Measurements from ENCODE around the gene GLT1D1. TPM values are rescaled to one million over a fixed set of nuclear protein-coding genes. Genes with fewer than 3 reads are reported as not detected.
"Not testable (repeated sequence)": the region's sequence is repeated elsewhere in the genome, so short reads cannot be mapped to it uniquely, and the experiment has no call there.

Gene GLT1D1
- total RNA-seq, 2 donors from 2014 or later: 0.14 to 0.21 TPM

- ATAC-seq (no peak), DNase-seq (ENCODE audit: low spot score) (no peak)
- Mint-ChIP-seq H3K36me3 (no peaks in the 10 kb centered on the region), H3K4me3 (no peak overlapping the region), H3K27me3 (no peaks in the 10 kb centered on the region), H3K9me3 (no peaks in the 10 kb centered on the region), H3K4me1 (ENCODE audit: low read depth in 2 of 2) (peaks cover 22 to 31% of the 10 kb centered on the region in 2 donors), H3K27ac (peak overlapping the region in 1 of 2 donors; percentile 72)
Measured at GRCh38 chr12:128827724-128828123, 25.6 kb upstream of the GLT1D1 start.

- Mint-ChIP-seq H3K4me1 (ENCODE audit: low read depth in 2 of 2) (peaks cover 17 to 29% of the 10 kb centered on the region in 2 donors), H3K36me3 (no peaks in the 10 kb centered on the region), H3K9me3 (no peaks in the 10 kb centered on the region), H3K27ac (peak overlapping the region; percentile 70 to 72), H3K4me3 (peak overlapping the region; percentile 67), H3K27me3 (no peaks in the 10 kb centered on the region)
- ATAC-seq (peak; percentile 77 to 89), DNase-seq (ENCODE audit: low spot score) (no peak)
Measured at GRCh38 chr12:128829861-128830504, 23.3 kb upstream of the GLT1D1 start.

GRCh38 chr12:128830505-128830893 lies 22.8 kb upstream of the GLT1D1 start:
- peak; percentile 68 to 69 for ATAC-seq
- Mint-ChIP-seq H3K4me1 (ENCODE audit: low read depth in 2 of 2) (peaks cover 16 to 28% of the 10 kb centered on the region in 2 donors), H3K36me3 (no peaks in the 10 kb centered on the region), H3K27ac (peak overlapping the region; percentile 70 to 72), H3K27me3 (no peaks in the 10 kb centered on the region), H3K4me3 (peak overlapping the region; percentile 67), H3K9me3 (no peaks in the 10 kb centered on the region)
- DNase-seq (ENCODE audit: low spot score): no peak

- H3K4me1 Mint-ChIP-seq (ENCODE audit: low read depth in 2 of 2): peaks cover 16 to 21% of the 10 kb centered on the region in 2 donors
- DNase-seq (ENCODE audit: low spot score): peak; percentile 15
Measured at GRCh38 chr12:128833418-128833817, 19.9 kb upstream of the GLT1D1 start.

DNA sequence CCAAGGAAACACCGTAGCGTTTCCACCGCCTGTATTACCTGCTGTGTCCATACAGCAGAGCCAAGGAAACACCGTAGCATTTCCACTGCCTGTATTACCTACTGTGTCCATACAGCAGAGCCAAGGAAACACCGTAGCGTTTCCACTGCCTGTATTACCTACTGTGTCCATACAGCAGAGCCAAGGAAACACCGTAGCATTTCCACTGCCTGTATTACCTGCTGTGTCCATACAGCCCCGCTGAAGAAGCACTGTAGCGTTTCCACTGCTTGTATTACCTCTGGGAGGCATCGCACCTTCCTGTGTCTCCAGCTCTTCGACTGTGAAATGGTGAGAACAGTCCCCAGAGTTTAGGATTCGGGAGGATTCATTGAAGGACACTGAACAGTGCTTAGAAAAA lies 13.4 kb upstream of the GLT1D1 start:
- DNase-seq (ENCODE audit: low spot score): peak; percentile 10
- H3K4me3 Mint-ChIP-seq, H3K9me3 Mint-ChIP-seq, ATAC-seq, H3K36me3 Mint-ChIP-seq, H3K27me3 Mint-ChIP-seq, H3K27ac Mint-ChIP-seq: not testable (repeated sequence)
- H3K4me1 Mint-ChIP-seq (ENCODE audit: low read depth in 2 of 2): peaks cover 11 to 17% of the 10 kb centered on the region in 2 donors

More at GRCh38 chr12:128833418-128833817, 19.9 kb upstream of the GLT1D1 start:
- no peaks in the 10 kb centered on the region for H3K36me3 Mint-ChIP-seq
- no peak for ATAC-seq
- no peaks in the 10 kb centered on the region for H3K9me3 Mint-ChIP-seq
- H3K27ac Mint-ChIP-seq: no peak overlapping the region
- no peak overlapping the region for H3K4me3 Mint-ChIP-seq
- H3K27me3 Mint-ChIP-seq: no peaks in the 10 kb centered on the region

DNA sequence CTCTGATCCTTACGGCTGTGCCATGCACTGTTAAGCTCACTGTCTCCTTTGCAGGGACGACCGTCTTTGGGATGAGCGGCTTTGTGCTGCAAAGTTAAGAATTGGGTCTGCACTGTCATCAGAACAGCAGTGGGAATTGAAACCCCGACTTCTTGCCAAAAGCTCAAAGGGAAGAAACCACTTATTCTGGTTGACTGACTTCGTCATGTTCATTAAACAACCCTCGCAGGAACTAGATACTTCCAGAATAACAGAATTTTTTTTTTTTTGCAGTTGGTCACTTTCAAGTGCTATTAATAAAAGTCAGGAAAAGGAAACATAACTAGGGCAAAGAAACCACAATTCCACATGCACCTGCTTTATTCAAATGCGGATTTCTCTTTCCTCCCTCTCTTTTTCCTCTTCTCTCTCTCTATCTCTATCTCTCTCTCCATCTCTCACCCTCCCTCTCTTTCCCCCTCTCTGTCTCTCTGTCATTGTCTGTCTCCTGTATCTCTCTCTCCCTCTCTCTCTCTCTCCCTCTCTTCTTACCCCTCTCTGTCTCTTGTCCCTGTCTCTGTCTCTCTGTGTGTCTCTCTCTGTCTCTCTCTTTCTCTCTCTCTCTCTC lies 12.3 kb upstream of the GLT1D1 start:
- DNase-seq (ENCODE audit: low spot score) (peak; percentile 16), ATAC-seq (no peak)
- Mint-ChIP-seq H3K27me3 (peaks cover 0 to 9% of the 10 kb centered on the region in 2 donors), H3K9me3 (no peaks in the 10 kb centered on the region), H3K27ac (peak overlapping the region in 1 of 2 donors; percentile 2), H3K4me3 (peak overlapping the region; percentile 32), H3K4me1 (ENCODE audit: low read depth in 2 of 2) (peaks cover 11 to 17% of the 10 kb centered on the region in 2 donors), H3K36me3 (no peaks in the 10 kb centered on the region)

DNA sequence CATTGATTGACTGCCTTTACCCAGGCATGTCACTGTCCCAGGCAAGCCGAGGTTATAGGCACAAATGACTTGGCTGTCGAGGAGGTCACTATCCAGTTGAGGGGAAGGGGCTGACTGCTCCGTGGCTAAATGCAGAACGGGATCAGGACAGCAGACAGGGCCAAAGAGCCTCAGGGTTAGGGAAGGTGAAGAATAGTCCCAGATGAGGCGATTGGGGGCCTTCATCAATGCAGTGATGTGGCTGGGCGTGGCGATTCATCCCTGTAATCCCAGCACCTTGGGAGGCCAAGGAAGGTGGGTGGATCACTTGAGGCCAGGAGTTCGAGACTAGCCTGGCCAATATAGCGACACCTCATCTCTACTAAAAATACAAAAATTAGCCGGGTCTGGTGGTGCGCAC lies 10.7 kb upstream of the GLT1D1 start:
- H3K9me3 Mint-ChIP-seq: no peaks in the 10 kb centered on the region
- no peak for ATAC-seq
- H3K4me3 Mint-ChIP-seq: no peak overlapping the region
- peak; percentile 6 for DNase-seq (ENCODE audit: low spot score)
- H3K4me1 Mint-ChIP-seq (ENCODE audit: low read depth in 2 of 2): peaks cover 11 to 17% of the 10 kb centered on the region in 2 donors
- peaks cover 0 to 9% of the 10 kb centered on the region in 2 donors for H3K27me3 Mint-ChIP-seq
- no peak overlapping the region for H3K27ac Mint-ChIP-seq
- no peaks in the 10 kb centered on the region for H3K36me3 Mint-ChIP-seq

DNA sequence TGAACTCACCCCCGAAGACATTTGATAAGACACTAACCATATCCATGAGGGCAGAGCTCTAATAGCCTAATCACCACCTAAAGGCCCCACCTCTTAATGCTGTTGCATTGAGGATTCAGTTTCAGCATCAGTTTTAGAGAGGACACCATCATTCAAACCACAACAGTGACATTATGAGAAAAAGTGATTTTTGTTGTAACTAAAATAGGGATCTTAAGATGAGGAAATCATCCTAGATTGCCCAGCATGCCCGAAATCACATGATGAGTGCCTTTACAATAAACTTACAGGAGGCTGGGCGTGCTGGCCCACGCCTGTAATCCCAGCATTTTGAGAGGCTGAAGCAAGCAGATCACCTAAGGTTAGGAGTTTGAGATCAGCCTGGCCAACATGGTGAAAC lies 9.7 kb upstream of the GLT1D1 start:
- Mint-ChIP-seq H3K27me3 (peaks cover 0 to 9% of the 10 kb centered on the region in 2 donors), H3K27ac (no peak overlapping the region), H3K4me3 (no peak overlapping the region), H3K4me1 (ENCODE audit: low read depth in 2 of 2) (peaks cover 11 to 17% of the 10 kb centered on the region in 2 donors), H3K9me3 (no peaks in the 10 kb centered on the region), H3K36me3 (no peaks in the 10 kb centered on the region)
- no peak for ATAC-seq
- DNase-seq (ENCODE audit: low spot score): no peak

DNA sequence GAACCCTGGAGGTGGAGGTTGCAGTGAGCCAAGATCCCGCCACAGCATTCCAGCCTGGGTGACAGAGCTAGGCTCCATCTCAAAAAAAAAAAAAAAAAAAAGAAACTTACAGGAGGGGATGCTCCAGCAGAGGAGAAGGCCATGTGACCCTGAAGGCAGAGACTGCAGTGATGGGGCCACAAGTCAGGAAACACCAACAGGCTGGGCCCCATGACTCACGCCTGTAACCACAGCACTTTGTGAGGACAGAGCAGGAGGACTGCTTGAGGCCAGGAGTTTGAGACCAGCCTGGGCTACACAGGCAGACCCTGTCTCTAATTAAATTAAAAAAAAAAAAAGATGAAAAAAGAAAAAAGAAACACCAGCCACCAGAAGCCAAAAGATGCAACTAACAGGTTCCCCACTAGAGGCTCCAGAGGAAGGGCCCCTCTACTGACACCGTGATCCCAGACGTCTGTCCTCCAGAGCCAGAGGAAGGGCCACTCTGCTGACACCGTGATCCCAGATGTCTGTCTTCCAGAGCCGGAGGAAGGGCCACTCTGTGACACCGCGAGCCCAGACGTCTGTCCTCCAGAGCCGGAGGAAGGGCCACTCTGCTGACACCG lies 9.1 kb upstream of the GLT1D1 start:
- peaks cover 11 to 17% of the 10 kb centered on the region in 2 donors for H3K4me1 Mint-ChIP-seq (ENCODE audit: low read depth in 2 of 2)
- no peaks in the 10 kb centered on the region for H3K36me3 Mint-ChIP-seq
- peak; percentile 87 to 95 for ATAC-seq
- peak; percentile 69 for DNase-seq (ENCODE audit: low spot score)
- no peaks in the 10 kb centered on the region for H3K9me3 Mint-ChIP-seq
- peak overlapping the region in 1 of 2 donors; percentile 77 for H3K27ac Mint-ChIP-seq
- H3K4me3 Mint-ChIP-seq: no peak overlapping the region
- H3K27me3 Mint-ChIP-seq: peaks cover 0 to 9% of the 10 kb centered on the region in 2 donors

DNA sequence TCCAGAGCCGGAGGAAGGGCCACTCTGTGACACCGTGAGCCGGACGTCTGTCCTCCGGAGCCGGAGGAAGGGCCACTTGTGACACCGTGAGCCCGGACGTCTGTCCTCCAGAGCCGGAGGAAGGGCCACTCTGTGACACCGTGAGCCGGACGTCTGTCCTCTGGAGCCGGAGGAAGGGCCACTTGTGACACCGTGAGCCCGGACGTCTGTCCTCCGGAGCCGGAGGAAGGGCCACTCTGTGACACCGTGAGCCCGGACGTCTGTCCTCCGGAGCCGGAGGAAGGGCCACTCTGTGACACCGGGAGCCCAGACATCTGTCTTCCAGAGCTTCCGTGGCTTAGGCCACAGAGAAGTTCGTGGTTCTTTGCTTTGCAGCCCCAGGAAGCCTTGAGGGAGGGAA lies 6.6 kb upstream of the GLT1D1 start:
- H3K36me3 Mint-ChIP-seq; H3K4me1 Mint-ChIP-seq (ENCODE audit: low read depth in 2 of 2); H3K27ac Mint-ChIP-seq; ATAC-seq; H3K27me3 Mint-ChIP-seq; H3K9me3 Mint-ChIP-seq; DNase-seq (ENCODE audit: low spot score); H3K4me3 Mint-ChIP-seq: not testable (repeated sequence)

DNA sequence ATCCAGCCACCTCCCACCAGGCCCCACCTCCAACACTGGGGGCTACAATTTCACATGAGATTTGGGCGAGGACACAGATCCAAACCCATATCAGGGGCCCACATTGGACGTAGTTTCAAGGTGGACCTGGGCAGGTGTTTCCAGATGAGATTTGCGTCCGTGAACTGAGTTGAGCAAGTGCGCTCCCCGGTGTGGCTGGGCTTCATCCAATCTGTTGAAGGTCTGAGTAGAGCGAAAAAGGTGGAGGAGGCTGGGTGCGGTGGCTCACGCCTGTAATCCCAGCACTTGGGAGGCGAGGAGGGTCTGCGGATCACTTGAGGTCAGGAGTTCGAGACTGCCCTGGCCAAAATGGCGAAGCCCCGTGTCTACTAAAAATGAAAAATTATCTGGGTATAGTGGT lies 4.9 kb upstream of the GLT1D1 start:
- Mint-ChIP-seq H3K27ac (no peak overlapping the region), H3K36me3 (no peaks in the 10 kb centered on the region), H3K4me1 (ENCODE audit: low read depth in 2 of 2) (peaks cover 0 to under 1% of the 10 kb centered on the region in 2 donors), H3K27me3 (peaks cover 0 to 3% of the 10 kb centered on the region in 2 donors), H3K9me3 (no peaks in the 10 kb centered on the region), H3K4me3 (no peak overlapping the region)
- ATAC-seq: no peak
- no peak for DNase-seq (ENCODE audit: low spot score)

DNA sequence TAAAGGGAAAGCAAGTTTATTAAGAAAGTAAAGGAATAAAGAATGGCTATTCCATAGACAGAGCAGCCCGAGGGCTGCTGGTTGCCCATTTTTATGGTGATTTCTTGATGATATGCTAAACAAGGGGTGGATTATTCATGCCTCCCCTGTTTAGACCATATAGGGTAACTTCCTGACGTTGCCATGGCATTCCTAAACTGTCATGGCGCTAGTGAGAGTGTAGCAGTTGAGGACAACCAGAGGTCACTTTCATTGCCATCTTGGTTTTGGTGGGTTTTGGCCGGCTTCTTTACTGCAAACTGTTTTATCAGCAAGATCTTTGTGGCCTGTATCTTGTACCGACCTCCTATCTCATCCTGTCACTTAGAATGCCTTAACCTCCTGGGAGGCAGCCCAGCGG lies 3.5 kb upstream of the GLT1D1 start:
- peak overlapping the region in 1 of 2 donors; percentile 35 for H3K27ac Mint-ChIP-seq
- peaks cover 6 to 11% of the 10 kb centered on the region in 2 donors for H3K27me3 Mint-ChIP-seq
- DNase-seq (ENCODE audit: low spot score); H3K4me1 Mint-ChIP-seq (ENCODE audit: low read depth in 2 of 2); ATAC-seq; H3K4me3 Mint-ChIP-seq; H3K9me3 Mint-ChIP-seq; H3K36me3 Mint-ChIP-seq: not testable (repeated sequence)

DNA sequence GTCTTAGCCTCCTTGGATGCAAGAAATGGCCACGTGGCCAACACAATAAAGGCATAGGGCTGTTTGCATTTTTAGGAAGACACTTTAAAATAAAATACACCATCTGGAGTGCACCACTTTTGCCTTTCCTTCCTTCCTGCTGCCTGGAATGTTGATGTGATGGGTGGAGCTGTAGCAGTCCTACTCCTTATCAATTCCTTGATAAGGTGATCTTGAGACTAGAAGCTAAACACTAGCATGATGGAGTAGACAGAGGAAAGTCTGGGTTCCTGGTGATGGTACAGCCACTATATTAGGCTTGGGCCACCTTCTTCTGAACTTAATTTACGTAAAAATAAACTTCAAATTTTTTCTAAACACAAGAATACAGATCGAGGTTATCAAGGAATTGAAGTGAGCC lies 2.9 kb upstream of the GLT1D1 start:
- no peaks in the 10 kb centered on the region for H3K36me3 Mint-ChIP-seq
- H3K9me3 Mint-ChIP-seq: no peaks in the 10 kb centered on the region
- H3K4me1 Mint-ChIP-seq (ENCODE audit: low read depth in 2 of 2): peaks cover 0 to 4% of the 10 kb centered on the region in 2 donors
- ATAC-seq: no peak
- H3K27me3 Mint-ChIP-seq: peaks cover 6 to 12% of the 10 kb centered on the region in 2 donors
- H3K27ac Mint-ChIP-seq: peak overlapping the region in 1 of 2 donors; percentile 35
- no peak for DNase-seq (ENCODE audit: low spot score)
- no peak overlapping the region for H3K4me3 Mint-ChIP-seq

DNA sequence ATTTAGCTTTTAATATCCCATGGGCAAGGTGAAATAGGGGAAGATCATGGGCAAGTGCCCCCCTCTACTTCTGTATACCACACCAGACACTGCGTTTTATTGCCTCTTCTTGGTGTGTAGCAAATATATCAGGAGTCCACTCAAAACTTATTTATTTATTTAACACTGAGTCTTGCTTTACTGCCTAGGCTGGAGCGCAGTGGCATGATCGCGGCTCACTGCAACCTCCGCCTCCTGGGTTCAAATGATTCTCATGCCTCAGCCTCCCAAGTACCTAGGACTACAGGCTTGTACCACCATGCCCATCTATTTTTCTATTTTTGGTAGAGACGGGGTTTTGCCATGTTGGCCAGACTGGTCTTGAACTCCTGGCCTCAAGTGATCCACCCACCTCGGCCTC lies 1.8 kb upstream of the GLT1D1 start:
- not testable (repeated sequence) for DNase-seq (ENCODE audit: low spot score); H3K9me3 Mint-ChIP-seq; H3K27ac Mint-ChIP-seq; ATAC-seq; H3K4me3 Mint-ChIP-seq; H3K36me3 Mint-ChIP-seq; H3K4me1 Mint-ChIP-seq (ENCODE audit: low read depth in 2 of 2)
- peaks cover 9 to 12% of the 10 kb centered on the region in 2 donors for H3K27me3 Mint-ChIP-seq

Data from natural killer cell treated with Interleukin-12 subunit alpha and Interleukin-12 subunit beta and Interleukin-15 and Interleukin-18, amount 100 ng/mL, for 72 hours (primary cell).